ENCODE measurements around the gene ACOD1.

GRCh38 chr13:76903544-76904162 is 44.7 kb upstream of the ACOD1 start:
- TF ChIP-seq POLR2AphosphoS5 (IDR thresholded peaks at IDR 0.05; ENCODE audit: low read depth, low read length) (no peak), TAF1 (IDR thresholded peaks at IDR 0.05; ENCODE audit: borderline replicate concordance, insufficient read depth, low read length) (no peak), SIN3A (IDR thresholded peaks at IDR 0.05; ENCODE audit: borderline replicate concordance, insufficient read depth, low read length) (no peak)
- TF ChIP-seq, protein P1, sequence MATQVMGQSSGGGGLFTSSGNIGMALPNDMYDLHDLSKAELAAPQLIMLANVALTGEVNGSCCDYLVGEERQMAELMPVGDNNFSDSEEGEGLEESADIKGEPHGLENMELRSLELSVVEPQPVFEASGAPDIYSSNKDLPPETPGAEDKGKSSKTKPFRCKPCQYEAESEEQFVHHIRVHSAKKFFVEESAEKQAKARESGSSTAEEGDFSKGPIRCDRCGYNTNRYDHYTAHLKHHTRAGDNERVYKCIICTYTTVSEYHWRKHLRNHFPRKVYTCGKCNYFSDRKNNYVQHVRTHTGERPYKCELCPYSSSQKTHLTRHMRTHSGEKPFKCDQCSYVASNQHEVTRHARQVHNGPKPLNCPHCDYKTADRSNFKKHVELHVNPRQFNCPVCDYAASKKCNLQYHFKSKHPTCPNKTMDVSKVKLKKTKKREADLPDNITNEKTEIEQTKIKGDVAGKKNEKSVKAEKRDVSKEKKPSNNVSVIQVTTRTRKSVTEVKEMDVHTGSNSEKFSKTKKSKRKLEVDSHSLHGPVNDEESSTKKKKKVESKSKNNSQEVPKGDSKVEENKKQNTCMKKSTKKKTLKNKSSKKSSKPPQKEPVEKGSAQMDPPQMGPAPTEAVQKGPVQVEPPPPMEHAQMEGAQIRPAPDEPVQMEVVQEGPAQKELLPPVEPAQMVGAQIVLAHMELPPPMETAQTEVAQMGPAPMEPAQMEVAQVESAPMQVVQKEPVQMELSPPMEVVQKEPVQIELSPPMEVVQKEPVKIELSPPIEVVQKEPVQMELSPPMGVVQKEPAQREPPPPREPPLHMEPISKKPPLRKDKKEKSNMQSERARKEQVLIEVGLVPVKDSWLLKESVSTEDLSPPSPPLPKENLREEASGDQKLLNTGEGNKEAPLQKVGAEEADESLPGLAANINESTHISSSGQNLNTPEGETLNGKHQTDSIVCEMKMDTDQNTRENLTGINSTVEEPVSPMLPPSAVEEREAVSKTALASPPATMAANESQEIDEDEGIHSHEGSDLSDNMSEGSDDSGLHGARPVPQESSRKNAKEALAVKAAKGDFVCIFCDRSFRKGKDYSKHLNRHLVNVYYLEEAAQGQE (IDR thresholded peaks at IDR 0.05; ENCODE audit: insufficient read depth in 1 of 2, low read depth in 2 of 2, low read length in 2 of 2), result no peak

Measured in PFSK-1 (cell line).